CD4-positive, alpha-beta T cell treated with Interleukin-4 for 1 hour (primary cell): ENCODE results near the gene SMAGP.
"Not testable (repeated sequence)": the region's sequence is repeated elsewhere in the genome, so short reads cannot be mapped to it uniquely, and the experiment has no call there.

Experiments used
- DNase-seq, 2 donors: peaks; one replicate each; pipeline ENCODE4 v3.0.0-alpha.2; 2020 to 2022

The SMAGP gene

DNA sequence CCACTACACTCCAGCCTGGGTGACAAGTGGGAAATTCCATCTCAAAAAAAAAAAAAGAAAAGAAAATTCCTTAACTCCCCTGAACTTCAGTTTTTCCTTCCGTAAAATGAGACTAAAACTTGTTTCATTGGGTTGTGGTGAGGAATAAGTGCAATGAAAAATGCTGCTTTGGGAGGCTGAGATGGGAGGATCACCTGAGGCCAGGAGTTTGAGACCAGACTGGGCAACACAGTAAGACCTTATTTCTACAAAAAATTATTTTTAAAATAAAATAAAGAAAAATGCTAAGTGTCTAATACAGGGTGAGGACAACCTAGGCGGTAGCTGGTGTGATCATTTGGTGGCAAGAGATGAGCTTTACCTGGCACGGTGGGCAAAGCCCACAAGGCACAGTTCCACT, 6.9 kb downstream of the SMAGP start:
- DNase-seq, result no peak

DNA sequence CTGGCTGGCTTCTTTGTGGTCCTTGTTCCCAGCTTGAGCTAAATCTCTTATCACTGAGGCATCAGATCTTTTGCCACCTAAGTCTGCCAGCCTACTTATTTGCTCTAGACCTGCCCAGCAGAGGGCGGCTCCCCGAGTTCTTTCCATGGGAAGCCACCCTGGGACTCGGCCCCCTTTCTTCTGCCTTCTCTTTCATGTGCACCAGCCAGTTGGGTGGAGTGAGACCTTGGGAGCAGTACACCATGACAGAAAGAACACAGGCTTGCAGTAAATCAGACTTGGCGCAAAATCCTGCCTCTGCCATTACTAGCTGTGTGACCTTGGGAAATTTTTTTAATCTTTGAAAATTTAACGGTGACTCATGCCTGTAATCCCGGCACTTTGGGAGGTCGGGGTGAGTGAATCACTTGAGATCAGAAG, 7.4 kb downstream of the SMAGP start:
- peak; percentile 39 to 46 for DNase-seq

DNA sequence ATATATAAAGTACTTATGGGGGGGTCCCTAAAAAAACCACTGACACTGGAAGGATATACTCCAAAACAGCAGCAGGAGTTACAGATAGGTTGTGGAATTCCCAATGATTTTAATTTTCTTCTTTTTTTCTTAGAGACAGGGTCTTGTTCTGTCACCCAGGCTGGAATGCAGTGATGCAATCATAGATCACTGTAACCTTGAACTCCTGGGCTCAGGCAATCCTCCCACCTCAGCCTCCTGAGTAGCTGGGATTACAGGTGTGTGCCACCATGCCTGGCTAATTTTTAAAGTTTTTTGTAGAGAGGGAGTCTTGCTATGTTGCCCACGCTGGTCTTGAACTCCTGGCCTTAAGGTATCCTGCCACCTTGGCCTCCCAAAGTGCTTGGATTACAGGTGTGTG, 10.6 kb downstream of the SMAGP start:
- DNase-seq, result not testable (repeated sequence)

DNA sequence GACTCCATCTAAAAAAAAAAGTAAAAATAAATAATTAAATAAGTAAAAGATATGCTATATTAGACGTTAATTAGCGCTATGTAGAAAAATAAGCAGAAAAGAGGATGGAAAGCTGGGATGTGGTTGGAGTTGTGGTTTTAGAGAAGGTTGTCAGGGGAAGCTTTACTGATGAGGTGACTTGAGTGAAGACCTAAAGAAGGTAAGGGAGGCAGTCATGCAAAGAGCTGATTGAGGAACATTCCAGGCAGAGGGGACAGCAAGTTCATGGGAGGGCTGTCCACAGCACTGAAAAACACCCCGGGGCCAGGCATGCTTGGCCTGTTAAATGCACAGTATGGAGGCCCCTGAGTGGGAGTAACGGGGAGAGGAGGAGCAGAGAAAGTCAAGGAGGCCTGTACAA, 15.7 kb downstream of the SMAGP start:
- DNase-seq, result no peak

DNA sequence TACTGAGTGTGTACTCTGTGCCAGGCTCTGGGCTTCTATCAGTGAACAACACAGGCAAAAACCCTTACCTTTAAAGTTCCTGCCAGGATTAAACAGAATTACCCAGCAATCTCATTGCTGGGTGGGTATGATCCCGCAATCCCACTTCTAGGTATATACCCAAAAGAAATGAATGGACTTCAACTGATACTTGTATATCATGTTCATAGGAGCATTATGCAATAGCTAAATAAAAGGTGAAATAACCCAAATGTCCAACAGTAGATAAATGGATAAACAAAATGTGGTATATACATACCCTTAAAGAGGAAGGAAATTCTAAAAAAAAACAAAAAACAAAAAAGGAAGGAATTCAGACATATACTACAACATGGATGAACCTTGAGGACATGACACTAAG, 16.9 kb downstream of the SMAGP start:
- no peak for DNase-seq

DNA sequence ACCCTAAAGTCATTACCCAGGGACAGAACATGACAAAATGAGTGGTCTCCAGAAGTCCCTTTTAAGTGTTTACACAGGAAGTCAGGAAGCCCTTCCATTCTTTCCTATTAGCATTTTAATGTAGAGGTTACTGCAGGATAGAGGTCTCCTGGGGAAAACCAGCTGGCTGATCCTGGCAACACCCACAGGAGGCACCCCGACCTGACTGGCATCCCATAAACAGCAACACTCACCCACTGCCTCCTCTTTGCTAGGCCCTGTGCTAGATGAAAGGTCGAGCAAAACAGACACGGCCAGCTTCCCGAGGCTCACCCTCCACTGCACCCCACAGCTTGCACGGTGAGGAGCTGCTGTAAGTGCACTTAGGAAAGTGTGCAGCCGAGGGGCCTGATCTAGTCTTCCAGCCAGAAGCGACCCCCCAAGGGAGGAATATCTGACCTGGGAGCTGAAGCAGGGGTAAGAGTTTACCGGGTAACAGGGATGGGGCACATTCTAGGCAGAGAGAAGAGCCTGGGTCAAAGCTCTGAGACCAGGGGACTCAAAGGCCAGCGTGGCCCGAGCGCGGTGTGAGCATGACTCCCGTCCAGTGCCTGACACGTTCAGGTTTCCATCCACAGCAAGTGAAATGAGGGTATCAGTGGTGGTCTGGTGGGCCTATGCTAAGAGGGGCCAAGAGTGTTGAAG, 22.6 kb downstream of the SMAGP start:
- DNase-seq, result no peak

DNA sequence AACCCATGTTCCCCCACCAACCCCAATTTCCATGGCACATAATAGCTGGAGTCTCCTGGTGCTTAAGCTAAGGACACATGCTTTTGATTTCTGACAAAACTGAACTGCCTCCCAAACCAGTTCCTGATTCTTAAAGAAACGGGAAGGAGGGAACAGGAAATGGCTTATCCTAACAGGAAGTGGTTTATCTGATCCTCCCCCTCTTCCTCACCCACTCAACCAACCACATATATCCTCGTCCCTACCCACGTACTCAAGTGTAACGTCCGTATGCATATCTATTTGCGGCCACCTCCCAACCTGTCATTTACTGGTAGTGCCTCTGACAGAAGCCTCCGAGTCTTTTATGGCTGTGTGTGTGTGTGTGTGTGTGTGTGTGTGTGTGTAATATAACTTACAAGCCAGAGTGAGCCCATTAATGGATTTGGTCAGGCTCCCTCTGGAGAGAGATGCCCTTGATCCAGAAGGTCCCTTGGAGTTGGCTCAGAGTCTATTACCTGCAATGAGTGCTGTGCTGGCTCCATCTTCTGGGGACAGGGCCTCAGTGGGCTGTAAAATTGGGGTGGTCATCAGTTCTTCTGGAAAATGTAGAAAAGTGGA, 23.9 kb downstream of the SMAGP start:
- DNase-seq, result peak; percentile 57 to 64

DNA sequence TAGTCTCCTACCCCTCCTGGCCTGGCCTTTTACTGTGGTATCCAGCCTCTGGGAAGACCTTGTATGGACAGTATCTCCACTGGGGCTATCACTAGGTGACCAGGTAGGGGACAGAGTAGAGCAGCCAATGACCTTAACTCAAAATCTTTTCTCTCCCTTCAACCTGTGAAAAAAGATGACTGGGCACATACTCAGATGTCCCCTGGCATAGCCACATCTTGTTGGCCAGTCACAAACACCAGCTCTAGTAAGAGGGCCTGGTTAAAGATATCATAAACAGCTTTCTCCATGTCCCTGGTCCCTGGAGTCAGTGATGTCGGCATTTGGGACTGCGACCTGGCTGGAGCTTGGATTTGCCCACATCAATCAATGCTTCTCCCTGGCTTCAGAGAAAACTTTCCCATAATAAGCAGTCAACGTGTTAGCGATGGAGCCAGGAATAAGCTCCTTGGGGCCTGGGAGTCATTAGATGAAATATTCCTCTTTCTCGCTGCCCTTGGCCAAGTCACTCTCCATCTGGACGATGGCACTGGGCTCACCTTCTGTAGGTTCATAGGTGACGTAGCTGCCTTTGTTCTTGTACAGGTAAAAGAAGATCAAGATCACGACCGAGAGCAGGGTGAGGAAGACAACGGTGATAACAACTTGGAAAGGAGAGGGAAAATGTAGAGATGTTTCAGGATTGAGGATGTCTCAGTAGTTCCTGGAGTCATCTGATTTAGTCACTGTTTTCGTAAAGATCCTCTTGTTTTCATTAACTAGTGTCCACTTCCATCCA, 24.6 kb downstream of the SMAGP start:
- DNase-seq, result no peak

DNA sequence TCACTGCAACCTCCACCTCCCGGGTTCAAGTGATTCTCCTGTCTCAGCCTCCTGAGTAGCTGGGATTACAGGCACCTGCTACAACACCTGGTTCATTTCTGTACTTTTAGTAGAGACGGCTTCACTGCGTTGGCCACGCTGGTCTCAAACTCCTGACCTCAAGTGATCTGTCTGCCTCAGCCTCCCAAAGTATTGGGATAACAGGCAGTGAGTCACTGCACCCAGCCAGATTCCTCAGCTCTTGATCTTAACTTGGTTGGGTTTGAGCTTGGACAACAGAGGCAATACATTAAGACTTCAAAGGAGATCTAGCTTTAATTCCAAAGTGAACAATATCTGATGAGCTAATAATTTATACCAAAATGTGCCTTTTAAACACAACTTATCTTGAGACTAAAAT, 25.9 kb downstream of the SMAGP start:
- no peak for DNase-seq

DNA sequence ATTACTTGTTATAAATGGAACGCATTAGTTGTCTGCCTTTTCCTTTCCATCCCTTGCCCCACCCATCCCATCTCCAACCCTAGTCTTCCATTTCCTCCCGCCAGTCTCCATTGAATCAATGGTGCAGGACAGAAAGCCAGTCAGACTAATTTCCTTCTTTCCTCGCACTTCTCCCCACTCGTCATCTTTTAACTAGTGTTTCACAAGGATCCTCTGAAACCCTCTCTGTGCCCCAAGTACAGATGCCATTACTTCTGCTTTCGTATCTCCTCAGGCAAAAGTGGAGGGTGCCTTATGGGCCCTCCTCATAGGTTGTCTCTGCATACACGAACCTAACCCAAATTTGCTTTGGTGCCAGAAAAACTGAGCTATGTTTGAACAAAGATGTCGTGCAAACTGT, 27.3 kb downstream of the SMAGP start:
- DNase-seq, result no peak

DNA sequence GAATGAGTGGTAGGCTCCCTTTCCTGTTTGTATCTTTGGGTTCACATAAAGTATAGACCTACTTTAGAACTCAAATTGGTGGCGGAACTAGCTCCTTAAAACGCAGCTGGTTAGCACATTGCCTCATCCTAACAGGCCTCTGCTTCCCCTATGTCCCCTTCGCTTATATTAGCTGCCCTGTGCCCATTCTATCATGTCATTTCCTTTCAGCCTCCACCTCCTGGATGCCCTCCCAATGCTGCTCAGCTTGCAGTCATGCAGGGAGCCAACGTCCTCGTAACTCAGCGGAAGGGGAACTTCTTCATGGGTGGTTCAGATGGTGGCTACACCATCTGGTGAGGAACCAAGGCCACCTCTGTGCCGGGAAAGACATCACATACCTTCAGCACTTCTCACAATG, 28.1 kb downstream of the SMAGP start:
- DNase-seq, result peak in 1 of 2 donors; percentile 58

DNA sequence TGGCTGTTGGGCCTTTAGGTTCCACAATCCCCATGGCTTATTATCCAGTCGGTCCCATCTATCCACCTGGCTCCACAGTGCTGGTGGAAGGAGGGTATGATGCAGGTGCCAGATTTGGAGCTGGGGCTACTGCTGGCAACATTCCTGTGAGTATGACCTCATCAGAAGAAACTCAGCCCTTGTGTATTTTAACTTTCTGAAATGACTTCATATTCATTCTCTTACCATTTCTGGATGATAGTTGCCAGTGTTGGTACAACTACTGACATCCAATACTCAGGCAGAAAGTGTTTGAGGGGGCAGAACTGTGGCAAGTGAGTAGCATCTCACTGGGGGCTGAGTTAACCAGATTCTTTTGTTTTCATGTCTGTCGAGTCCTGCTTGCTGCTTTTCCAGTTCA, 29.2 kb downstream of the SMAGP start:
- no peak for DNase-seq

DNA sequence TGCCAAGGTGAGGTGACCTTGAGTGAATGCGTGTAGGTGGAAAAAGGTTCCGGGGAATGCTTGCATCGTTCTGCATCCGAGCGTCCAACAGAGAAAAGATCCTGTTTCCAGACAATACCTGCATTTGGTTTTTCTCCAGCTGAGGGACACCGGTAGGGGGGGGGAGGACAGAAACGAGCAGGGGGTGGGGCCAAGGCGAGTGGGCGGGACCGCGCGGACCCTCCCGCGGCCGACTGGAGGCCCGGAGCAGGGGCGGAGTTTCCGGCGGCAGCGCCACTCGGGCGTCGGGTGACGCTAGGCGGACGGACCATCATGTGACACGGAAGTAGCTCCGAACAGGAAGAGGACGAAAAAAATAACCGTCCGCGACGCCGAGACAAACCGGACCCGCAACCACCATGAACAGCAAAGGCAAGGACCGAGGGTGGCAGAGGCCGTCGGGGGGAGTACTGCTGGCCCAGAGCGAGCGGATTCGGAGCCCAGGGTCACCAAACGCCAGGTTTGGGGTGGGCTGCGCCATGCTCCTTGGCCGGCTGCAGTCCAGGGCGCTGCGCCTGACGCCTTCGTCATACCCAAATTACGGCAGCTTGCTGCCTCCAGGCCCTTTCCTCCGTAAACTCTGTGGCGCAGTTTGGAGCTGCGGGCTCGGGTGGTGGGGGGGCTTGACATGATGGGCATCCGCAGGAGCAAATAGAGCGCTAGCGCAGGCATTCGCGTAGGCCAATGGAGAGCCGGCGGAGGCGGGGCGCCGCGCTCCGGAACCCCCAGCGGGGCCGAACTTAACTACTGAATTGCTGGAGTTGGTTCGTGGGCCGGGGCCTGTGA, 31.5 kb downstream of the SMAGP start, which contains the start of gene DAZAP2:
DAZAP2 (plus strand) TSS at position 317 of the 825 bp plus-strand sequence; CDS start at position 399, 82 bp downstream.
- peak; percentile 96 to 97 for DNase-seq

DNA sequence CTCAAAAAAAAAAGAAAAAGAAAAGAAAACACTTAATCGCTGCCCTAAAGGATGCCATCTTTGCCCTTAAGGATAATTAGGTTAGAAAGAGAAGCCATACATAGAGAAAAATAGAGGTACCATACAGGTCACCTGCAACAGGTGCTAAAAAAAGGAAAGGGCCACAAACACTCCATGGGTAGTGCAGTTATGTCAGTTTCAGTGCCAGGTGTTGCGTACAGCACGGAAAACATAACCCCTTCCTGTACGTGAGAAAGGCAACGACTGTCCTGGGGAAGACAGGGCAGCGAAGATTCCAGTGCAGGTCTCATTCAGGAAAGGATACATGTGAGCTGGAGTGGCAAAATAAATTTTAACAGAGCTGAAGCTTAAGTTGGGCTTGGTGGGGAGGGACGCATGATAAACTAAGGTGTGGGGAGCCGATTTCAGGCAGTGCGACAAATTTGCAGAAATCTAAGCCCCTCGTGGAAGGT, 32.1 kb downstream of the SMAGP start:
- no peak for DNase-seq

DNA sequence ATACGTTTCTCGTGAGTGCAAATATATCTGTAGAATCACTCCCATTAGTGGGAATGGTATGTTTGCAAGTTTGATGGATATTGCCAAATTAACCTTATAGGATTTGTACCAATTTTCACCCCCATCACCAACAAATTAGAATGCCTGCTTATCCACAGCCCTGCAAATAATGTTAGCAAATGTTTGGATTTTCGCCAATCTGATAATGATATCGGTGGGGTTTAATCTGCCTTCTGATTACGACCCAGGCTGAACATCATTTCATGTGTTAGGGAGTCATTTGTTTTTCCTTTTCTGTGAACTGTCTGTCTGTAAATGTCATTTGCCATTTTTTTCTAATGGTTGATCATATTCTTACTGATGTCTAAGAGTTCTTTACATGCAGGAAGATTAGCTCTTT, 35.7 kb downstream of the SMAGP start:
- no peak for DNase-seq

DNA sequence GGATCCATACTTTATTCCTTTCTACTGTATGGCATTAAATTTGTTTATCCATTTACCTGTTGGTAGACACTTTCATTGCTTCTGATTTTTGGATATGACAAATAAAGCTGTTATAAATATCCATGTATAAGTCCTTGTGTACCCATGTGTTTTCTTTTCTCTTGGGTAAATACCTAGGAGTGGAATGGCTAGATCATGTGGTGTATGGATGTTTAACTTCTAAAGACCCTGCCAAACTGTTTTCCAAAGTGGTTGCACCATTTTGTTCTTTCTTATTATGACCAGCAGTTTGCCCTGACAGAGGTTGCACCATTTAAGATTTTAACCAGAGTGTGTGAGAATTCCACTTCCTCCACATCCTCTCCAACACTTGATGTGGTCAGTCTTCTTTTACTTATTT, 37.6 kb downstream of the SMAGP start:
- DNase-seq, result no peak

DNA sequence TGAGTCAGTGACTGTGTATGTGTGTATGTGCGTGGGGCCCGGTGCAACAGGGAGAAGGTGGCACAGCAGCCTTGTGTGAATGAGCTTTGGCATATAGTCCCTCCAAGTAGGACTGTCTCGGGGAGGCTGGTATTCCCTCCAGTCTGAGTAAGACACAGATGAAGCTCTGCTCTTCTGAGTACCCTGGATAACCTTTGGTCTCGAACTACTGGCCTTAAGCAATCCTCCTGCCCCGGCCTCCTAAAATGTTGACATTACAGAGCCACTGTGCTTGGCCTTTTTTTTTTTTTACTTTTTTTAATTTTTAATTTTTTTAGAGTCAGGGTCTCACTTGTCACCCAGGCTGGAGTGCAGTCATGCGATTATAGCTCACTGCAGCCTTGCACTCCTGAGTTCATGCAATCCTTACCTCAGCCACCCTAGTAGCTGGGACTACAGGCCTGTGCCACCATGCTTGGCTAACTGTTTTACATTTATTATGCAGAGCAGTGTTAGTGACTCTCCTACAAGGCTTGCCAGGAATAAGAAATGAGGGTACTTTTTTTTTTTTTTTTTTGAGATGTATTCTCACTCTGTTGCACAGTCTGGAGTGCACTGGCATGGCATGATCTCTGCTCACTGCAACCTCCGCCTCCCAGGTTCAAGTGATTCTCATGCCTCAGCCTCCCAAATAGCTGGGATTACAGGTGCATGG, 41.0 kb downstream of the SMAGP start:
- DNase-seq, result no peak

DNA sequence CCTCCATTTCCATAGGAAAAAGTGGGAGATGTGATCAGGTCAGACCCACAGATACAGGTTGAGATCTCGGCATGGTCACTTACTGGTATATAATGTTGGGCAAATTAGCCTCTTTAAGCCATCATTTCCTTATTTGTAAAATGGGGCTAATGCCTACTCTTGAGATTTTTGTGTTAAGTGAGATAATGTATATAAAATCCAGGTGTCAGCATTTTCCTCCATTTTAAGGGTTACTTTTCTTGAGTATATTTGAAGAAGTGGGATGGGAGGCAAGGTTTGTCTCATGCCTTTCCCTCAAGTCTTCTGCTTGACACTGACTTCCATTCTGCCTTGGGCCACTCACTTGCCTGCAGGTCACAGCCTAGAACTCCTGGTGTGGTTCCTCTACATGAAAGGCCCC, 42.3 kb downstream of the SMAGP start:
- no peak for DNase-seq

DNA sequence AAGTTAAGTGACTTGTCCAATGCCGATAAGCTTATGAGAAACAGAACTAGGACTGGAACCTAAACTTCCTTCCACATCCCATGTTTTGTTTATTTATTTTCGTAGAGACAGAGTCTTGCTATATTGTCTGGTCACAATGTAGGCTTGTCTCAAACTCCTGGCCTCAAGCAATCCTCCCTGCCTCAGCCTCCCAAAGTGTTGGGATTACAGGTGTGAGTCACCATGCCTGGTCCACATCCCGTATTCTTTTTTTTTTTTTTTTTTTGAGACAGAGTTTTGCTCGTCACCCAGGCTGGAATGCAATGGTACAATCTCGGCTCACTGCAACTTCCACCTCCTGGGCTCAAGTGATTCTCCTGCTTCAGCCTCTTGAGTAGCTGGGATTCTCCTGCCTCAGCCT, 43.1 kb downstream of the SMAGP start:
- DNase-seq, result not testable (repeated sequence)

DNA sequence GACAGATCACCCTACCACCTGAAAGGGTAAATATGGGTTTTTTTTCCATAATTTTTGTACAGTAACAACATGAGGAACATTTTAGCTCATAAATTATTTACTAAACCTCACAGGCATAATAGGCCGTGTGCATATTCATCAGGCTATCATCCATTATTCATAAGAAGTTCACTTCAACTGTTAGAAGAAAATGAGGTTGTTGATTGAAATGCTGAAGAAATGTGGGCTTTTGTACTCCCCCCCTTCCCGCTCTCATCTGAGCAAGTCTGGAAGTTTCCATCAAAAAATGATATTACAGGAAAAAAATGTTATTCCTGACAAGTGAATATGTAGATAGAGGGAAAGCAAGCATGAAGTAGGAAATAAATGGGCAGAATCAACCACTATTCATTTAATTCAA, 44.4 kb downstream of the SMAGP start:
- DNase-seq, result no peak

DNA sequence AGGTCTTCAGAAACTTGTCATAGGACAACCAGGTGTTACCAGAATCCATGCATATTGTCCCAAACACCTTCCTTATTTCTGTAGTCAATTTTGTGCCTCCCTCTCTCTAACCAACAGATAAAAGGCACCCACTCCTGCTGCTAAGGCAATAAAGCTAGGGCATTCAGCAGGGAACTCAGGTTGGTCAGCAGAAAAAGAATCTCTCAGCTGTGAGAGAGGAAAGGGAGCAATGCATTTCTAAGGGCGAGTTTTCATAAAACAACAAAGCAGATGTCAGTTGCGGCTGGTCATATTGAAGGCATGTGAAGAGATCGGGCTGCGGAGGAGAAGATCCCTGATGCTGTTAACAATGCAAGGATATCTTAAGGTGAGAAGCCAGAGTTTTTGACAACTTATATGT, 45.0 kb downstream of the SMAGP start:
- no peak for DNase-seq

DNA sequence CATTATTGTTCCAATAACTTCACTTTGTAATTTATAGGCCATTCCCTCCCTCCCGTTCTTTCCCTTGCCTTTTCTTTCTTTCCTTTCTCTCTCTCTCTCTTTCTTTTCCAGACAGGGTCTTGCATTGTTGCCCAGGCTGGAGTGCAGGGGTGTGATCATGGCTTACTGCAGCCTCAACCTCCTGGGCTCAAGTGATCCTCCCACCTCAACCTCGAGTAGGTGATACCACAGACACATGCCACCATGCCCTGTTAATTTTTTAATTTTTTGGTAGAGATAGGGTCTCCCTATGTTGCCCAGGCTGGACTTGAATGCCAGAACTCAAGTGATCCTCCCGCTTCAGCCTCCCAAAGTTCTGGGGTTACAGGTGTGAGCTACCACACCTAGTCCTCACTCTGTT, 45.6 kb downstream of the SMAGP start:
- no peak for DNase-seq
